Activated naive CD8-positive, alpha-beta T cell treated with anti-CD3 and anti-CD28 coated beads, Interleukin-2, amount 10 ng/mL, durations not matched to agents 7 days and 5 days (primary cell): Measurements from ENCODE around the gene TIAM2. TPM values are rescaled to one million over a fixed set of nuclear protein-coding genes. Genes with fewer than 3 reads are reported as not detected.

Experiments
- ATAC-seq: fragments of 150-1000 bp; cut with Tn5 transposase; one replicate; pipeline ENCODE4 v1.10.0; 2021; ENCODE audit warnings: low read depth, moderate library complexity
- POLR2A ChIA-PET: fragments of 350-600 bp; sonication (Branson Sonifier 250); formaldehyde crosslinking; loops from one replicate; lab custom pipeline; 2021; ENCODE audit warnings: antibody characterized with exemption; lab: Charles Lee
- DNase-seq: peaks from one replicate; pipeline ENCODE4 v3.0.0; 2021
- H3K27ac Mint-ChIP-seq: one replicate; pipeline ENCODE4 v1.8.0; 2022; ENCODE audit warnings: mild to moderate bottlenecking, mixed read lengths
- H3K27me3 Mint-ChIP-seq: one replicate; pipeline ENCODE4 v1.8.0; 2022; ENCODE audit warnings: mild to moderate bottlenecking, moderate library complexity, mixed read lengths
- H3K36me3 Mint-ChIP-seq: one replicate; pipeline ENCODE4 v1.8.0; 2021; ENCODE audit warnings: mild to moderate bottlenecking, mixed read lengths
- H3K4me1 Mint-ChIP-seq: one replicate; pipeline ENCODE4 v1.8.0; 2021; ENCODE audit warnings: mixed read lengths
- H3K4me3 Mint-ChIP-seq: one replicate; pipeline ENCODE4 v1.8.0; 2022; ENCODE audit warnings: mild to moderate bottlenecking, moderate library complexity, mixed read lengths
- H3K9me3 Mint-ChIP-seq: one replicate; pipeline ENCODE4 v1.8.0; 2021; ENCODE audit warnings: mixed read lengths
- total RNA-seq, 2 experiments: library from RNA; stranded (reverse); gene quantifications; one replicate each; pipeline ENCODE4 v1.2.3, GENCODE V29; 2021

Gene TIAM2
- total RNA-seq, 2 experiments from 2014 or later, result 4.8 to 5.2 TPM

- Mint-ChIP-seq H3K27ac (no peak overlapping the region), H3K27me3 (peaks cover 3% of the 10 kb centered on the region), H3K4me1 (peaks cover 4% of the 10 kb centered on the region), H3K36me3 (no peaks in the 10 kb centered on the region), H3K4me3 (no peak overlapping the region), H3K9me3 (no peaks in the 10 kb centered on the region)
- DNase-seq (no peak), ATAC-seq (no peak)
- POLR2A ChIA-PET, result no interaction called here
Measured at GRCh38 chr6:155130161-155130853, 135.2 kb downstream of the TIAM2 start.

- Mint-ChIP-seq H3K27me3 (peaks cover 3% of the 10 kb centered on the region), H3K9me3 (no peaks in the 10 kb centered on the region), H3K4me3 (no peak overlapping the region), H3K27ac (no peak overlapping the region), H3K4me1 (peaks cover 2% of the 10 kb centered on the region), H3K36me3 (no peaks in the 10 kb centered on the region)
- no peak for DNase-seq
- POLR2A ChIA-PET, result no interaction called here
- no peak for ATAC-seq
Measured at GRCh38 chr6:155132617-155133016, 137.5 kb downstream of the TIAM2 start.

DNA sequence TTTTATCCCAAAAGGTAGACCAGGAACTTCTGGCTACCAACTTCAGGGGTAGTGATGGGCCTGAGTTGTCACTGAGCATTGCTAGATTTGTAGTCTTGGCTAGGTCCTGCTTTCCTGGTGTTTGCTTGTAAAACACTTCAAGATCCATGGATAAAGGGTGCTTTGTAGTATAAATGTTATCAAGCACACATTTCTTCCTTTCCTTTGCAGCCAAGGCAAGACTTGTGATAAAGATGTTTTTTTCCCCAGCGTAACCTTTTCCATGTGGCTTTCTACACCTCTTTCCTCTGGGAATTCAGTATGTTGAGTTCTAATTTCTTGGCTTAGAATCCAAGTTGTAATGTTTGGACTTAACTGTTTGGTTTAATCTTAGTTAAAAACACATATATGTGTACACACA lies 145.9 kb downstream of the TIAM2 start:
- Mint-ChIP-seq H3K36me3 (no peaks in the 10 kb centered on the region), H3K27me3 (no peaks in the 10 kb centered on the region), H3K4me3 (no peak overlapping the region), H3K9me3 (no peaks in the 10 kb centered on the region), H3K4me1 (peaks cover 14% of the 10 kb centered on the region), H3K27ac (no peak overlapping the region)
- no peak for ATAC-seq
- POLR2A ChIA-PET, result no interaction called here
- DNase-seq, result no peak

GRCh38 chr6:155141512-155141911 lies 146.4 kb downstream of the TIAM2 start:
- H3K4me1 Mint-ChIP-seq, result peaks cover 14% of the 10 kb centered on the region
- H3K36me3 Mint-ChIP-seq, result no peaks in the 10 kb centered on the region
- no peaks in the 10 kb centered on the region for H3K27me3 Mint-ChIP-seq
- H3K9me3 Mint-ChIP-seq, result no peaks in the 10 kb centered on the region
- no peak overlapping the region for H3K27ac Mint-ChIP-seq
- no peak overlapping the region for H3K4me3 Mint-ChIP-seq
- ATAC-seq (no peak), DNase-seq (no peak)
- POLR2A ChIA-PET, result no interaction called here

GRCh38 chr6:155142168-155143028 lies 147.3 kb downstream of the TIAM2 start:
- DNase-seq (no peak), ATAC-seq (no peak)
- Mint-ChIP-seq H3K27me3 (no peaks in the 10 kb centered on the region), H3K4me3 (peak overlapping the region; percentile 82), H3K27ac (peak overlapping the region; percentile 94), H3K9me3 (no peaks in the 10 kb centered on the region), H3K36me3 (no peaks in the 10 kb centered on the region), H3K4me1 (peaks cover 14% of the 10 kb centered on the region)
- POLR2A ChIA-PET, result interaction anchor here (0.8 kb wide), 1 partner anchor 12 kb away, joined by 4 read pairs; no protein-coding TSS in a partner anchor

GRCh38 chr6:155143029-155143577 lies 148.0 kb downstream of the TIAM2 start:
- DNase-seq (no peak), ATAC-seq (peak; percentile 41)
- peak overlapping the region; percentile 94 for H3K27ac Mint-ChIP-seq
- POLR2A ChIA-PET, result no interaction called here
- no peaks in the 10 kb centered on the region for H3K27me3 Mint-ChIP-seq
- peaks cover 2% of the 10 kb centered on the region for H3K9me3 Mint-ChIP-seq
- peaks cover 1% of the 10 kb centered on the region for H3K36me3 Mint-ChIP-seq
- peak overlapping the region; percentile 82 for H3K4me3 Mint-ChIP-seq
- peaks cover 19% of the 10 kb centered on the region for H3K4me1 Mint-ChIP-seq

GRCh38 chr6:155143578-155144106 lies 148.5 kb downstream of the TIAM2 start:
- Mint-ChIP-seq H3K9me3 (peaks cover 2% of the 10 kb centered on the region), H3K27ac (peak overlapping the region; percentile 94), H3K4me1 (peaks cover 20% of the 10 kb centered on the region), H3K27me3 (no peaks in the 10 kb centered on the region), H3K36me3 (peaks cover 1% of the 10 kb centered on the region), H3K4me3 (peak overlapping the region; percentile 82)
- POLR2A ChIA-PET, result no interaction called here
- ATAC-seq, result no peak
- no peak for DNase-seq

GRCh38 chr6:155146205-155146604 lies 151.1 kb downstream of the TIAM2 start:
- DNase-seq, result no peak
- Mint-ChIP-seq H3K27me3 (no peaks in the 10 kb centered on the region), H3K9me3 (peaks cover 2% of the 10 kb centered on the region), H3K4me3 (no peak overlapping the region), H3K27ac (no peak overlapping the region), H3K36me3 (peaks cover 1% of the 10 kb centered on the region), H3K4me1 (peaks cover 30% of the 10 kb centered on the region)
- no peak for ATAC-seq
- POLR2A ChIA-PET, result no interaction called here

DNA sequence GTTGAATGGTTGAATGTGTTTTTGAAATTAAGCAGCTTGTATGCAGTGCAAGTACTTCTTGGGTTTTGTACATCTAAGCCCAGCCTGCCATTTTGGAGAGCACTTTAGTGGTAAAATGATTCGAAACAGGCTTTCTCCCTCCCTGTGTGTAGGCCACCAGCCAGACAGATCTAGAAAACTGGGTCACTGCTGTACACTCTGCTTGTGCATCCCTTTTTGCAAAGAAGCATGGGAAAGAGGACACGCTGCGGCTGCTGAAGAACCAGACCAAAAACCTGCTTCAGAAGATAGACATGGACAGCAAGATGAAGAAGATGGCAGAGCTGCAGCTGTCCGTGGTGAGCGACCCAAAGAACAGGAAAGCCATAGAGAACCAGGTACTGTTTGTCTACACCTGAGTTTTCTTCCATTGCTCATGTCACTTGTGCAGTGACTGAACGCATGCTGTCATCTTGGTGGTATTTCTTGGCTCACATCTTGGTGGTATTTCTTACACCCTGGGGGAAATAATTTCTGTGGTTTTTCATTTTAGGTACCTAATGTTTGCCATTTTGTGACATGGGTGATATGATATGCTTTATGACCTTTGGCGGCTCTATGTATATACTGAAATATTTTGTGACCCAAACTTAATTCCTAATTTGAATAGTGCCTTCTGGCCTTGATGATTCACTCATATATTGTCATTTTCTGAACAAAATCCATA lies 153.0 kb downstream of the TIAM2 start:
- H3K27me3 Mint-ChIP-seq, result no peaks in the 10 kb centered on the region
- H3K4me1 Mint-ChIP-seq, result peaks cover 28% of the 10 kb centered on the region
- no peak overlapping the region for H3K27ac Mint-ChIP-seq
- H3K4me3 Mint-ChIP-seq, result no peak overlapping the region
- peaks cover 1% of the 10 kb centered on the region for H3K36me3 Mint-ChIP-seq
- peaks cover 2% of the 10 kb centered on the region for H3K9me3 Mint-ChIP-seq
- POLR2A ChIA-PET, result no interaction called here
- no peak for ATAC-seq
- no peak for DNase-seq

DNA sequence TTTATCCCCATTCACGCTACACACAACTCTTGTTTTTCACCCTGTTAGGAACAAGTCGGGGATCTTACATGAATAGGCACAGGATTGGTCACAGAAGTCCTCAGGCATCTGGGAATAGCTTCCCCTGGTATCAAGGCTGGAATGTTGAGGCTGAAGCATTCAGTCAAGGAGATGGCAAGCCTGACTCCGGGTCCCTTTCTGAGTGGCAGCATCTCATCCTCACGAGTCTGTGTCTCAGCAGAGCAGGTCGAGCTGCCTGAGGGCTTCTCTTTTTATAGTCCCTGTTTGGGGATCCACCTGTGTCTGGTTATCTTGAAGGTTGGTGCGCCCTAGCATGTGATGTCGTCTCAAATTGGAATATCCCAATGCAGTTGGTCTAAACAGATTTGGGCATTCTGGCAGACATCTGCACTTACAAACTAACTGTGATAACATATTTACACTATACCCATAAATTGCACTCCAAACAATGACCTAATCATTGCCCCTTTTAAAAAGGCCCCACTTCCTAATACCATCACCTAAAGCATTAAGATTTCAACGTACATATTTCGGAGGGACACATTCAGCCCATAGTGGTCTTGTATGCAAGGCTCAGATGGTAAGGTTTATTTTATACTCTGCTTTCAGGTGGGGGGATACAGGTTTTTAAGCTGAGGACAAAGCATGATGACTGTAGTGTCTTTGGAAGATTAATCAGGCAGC lies 156.0 kb downstream of the TIAM2 start:
- H3K27me3 Mint-ChIP-seq, result no peaks in the 10 kb centered on the region
- H3K4me3 Mint-ChIP-seq, result no peak overlapping the region
- no peak for DNase-seq
- peak overlapping the region; percentile 27 for H3K27ac Mint-ChIP-seq
- no peak for ATAC-seq
- peaks cover 1% of the 10 kb centered on the region for H3K36me3 Mint-ChIP-seq
- peaks cover 3% of the 10 kb centered on the region for H3K9me3 Mint-ChIP-seq
- peaks cover 48% of the 10 kb centered on the region for H3K4me1 Mint-ChIP-seq
- POLR2A ChIA-PET, result no interaction called here

- peak overlapping the region; percentile 71 for H3K27ac Mint-ChIP-seq
- peaks cover 3% of the 10 kb centered on the region for H3K9me3 Mint-ChIP-seq
- DNase-seq (no peak), ATAC-seq (no peak)
- H3K36me3 Mint-ChIP-seq, result peaks cover 1% of the 10 kb centered on the region
- H3K4me1 Mint-ChIP-seq, result peaks cover 57% of the 10 kb centered on the region
- POLR2A ChIA-PET, result no interaction called here
- no peak overlapping the region for H3K4me3 Mint-ChIP-seq
- no peaks in the 10 kb centered on the region for H3K27me3 Mint-ChIP-seq
Measured at GRCh38 chr6:155152211-155153076, 157.3 kb downstream of the TIAM2 start.
